Activated T-helper 1 cell treated with Interleukin-2 at 50 U/mL for 16 hours (primary cell): ENCODE data around the gene TGFBR3L.
"Not testable (repeated sequence)": the region's sequence is repeated elsewhere in the genome, so short reads cannot be mapped to it uniquely, and the experiment has no call there.

Source experiments
- DNase-seq: peaks from one replicate; pipeline ENCODE4 v3.0.0-alpha.2; 2020; ENCODE audit warnings: low read depth

TGFBR3L gene

DNA sequence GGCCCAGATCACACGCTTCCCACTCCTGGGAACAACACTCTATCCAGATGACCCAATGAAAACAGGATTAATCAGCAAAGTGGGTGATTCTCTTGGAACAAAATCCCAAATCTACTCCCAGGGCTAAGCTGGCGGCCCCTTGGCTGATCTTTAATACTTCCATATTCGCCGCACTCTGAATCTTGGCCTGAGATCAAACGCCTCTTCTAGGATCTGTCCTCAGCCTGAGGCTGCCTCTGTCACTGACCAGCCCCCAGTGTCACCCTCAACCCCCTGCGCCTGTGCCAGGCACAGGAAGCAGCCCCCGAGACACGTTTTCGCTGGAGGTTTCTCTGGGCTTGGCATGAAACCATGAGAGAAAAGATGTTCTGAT lies 13.7 kb downstream of the TGFBR3L start:
- DNase-seq, result no peak

DNA sequence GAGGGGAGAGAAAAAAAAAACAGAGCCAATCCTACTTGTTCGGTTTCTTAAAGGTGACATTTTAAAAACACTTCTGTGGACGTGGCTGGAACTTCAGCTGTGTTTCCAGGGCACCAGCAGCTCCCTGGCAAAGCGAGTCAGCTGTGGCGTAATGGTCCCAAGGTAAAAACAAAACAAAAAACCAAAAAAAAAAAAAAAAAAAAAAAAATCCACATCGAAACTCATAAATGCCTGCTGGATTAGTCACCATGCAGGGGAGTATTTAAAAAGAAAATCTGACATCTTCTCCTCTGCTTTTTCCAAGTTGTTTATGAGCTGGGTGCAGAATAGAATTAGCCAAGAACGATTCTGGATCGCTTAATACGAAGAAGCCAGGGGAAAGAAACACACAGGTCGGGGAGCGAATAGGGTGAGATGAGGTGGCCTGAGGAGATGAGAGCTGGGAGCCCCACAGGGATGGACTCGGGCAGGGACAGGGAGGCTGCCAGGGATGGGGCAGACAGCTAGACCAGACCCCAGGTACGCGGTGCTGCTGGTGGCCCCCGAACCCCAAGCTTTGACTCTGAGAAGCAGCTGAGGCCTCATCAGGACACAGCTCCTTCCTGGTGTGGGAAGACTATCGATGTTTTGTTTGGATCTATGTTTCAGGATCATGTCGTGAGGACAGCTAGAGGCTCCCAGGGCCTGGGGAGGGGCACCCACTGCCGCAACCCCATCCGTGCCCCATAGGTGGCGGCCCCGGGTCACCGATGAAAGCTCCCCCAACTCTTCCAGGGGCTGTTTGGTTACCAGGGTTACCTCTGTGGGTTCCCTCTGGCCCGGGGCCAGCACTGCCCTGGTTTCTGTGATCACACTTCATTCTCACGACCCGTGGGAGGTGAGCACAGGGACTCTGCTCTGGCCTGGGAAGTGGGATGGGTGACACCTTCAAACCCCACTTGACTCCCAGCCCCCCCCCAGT lies 14.4 kb downstream of the TGFBR3L start:
- peak; percentile 46 for DNase-seq

DNA sequence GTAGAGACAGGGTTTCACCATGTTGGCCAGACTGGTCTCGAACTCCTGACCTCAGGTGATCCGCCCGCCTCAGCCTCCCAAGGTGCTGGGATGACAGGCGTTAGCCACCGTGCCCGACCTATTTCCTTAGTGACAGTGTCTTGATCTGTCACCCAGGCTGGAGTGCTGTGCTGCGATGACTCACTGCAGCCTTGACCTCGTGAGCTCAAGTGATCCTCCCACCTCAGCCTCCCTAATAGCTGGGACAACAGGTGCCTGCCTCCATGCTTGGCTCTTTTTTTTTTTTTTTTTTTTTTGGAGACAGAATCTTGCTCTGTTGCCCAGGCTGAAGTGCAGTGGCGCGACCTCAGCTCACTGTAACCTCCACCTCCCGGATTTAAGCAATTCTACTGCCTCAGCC lies 15.4 kb downstream of the TGFBR3L start:
- DNase-seq, result not testable (repeated sequence)

DNA sequence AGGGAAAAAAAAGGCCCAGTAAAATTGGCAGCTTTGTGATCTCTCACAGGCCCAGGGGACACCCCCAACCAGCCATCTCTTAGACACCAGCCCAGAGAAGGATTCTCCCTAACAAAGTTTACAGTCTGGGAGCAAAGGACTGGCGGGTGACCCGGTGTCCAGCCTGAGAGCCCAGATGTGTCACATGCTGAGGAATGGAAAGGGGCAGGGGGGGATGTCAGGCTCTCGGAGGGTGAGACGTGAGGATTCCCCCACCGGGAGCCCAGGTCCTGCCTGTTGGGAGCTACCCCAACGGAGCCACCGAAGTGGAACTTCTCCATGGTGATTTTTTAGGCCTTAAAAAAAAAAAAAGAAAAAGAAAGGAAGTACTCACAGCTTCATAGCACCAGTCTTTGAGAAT lies 16.1 kb downstream of the TGFBR3L start:
- no peak for DNase-seq

DNA sequence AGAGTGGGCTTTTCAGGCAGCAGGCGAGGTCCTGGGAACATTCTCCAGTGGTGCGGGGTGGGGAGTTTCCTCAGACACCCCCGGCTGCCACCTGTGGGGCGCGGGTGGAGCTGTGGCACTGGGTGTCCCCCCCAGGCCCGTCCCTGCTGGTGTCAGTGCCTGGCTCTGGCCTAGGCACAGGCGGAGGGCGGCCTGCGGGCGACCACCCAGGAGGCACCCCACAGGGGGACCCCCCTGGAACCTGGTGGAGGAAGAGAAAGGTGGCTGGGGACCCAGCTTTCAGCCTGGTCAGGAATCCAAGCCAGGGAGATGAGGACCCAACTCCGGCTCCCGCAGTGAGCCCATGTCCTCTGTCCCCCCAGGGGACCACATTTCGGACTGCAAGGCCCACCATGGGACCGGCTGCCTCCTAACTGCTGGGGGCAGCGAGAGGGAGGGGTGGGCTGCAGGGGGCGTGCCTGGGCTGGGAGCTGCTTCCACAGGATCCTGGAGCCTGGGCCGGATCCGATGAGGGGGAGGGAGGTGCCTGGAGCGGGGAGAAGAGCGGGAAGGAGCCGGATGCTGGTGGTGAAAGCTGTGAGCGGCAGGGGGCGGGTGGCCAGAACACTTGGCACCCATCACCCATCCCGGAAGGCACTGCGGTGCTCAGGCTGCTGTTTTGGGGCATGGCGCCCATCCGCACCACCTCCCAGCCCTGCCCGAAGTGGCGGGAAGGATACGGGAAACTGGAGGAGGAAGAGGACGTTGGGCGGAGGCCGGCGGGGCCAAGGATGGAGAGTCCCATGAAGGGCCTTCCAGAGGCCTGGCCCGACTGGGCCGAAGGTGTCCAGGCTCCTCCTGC lies 16.8 kb downstream of the TGFBR3L start:
- DNase-seq, result no peak

DNA sequence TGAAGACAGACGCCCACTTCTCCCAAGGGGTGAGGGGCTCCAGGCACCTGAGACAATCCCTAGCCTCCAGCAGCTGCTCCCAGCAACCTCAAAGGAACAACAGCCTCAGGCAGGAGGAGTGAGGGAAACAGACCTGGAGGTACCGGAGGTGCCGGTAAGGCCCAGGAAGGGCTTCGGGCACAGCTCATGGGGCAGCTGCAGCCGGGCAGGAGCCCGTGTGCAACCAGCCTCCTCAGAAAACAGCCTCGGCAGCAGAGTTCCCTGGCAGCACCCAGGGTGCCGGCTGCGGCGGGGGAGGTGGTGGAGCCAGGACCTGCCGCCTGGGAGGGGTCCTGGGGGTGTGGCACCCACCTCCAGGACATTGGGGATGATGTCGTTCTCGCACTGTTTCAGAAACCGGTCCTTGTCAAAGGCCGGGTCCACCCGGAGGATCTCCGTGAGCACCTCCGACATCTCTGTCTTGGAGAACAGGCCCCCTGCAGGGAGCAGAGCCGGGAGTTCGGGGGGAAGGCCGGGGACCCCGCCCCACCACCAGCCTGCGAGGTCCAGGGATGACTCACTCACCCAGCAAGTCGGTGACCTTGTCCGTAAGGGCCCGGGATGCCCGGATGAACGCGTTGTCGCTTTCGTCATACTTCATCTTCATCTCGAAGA lies 17.8 kb downstream of the TGFBR3L start:
- no peak for DNase-seq

DNA sequence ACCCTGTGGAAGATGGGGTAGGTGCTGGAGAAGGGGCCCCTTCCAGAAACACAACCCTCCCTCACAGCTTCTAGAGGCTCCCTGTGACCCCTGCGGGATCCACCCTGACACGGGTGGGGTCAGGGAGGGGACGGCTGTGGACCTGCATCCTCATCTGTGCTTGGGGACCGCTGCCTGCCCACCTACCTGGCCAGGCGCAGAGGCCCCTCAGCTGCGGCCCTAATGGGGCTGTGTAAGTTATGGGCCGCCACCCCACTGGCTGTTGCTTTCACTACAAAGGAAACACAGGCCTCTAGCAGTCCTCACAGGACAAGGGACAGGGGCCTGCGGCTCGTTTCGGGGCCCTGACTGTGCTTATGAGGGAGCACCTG lies 18.3 kb downstream of the TGFBR3L start:
- no peak for DNase-seq

DNA sequence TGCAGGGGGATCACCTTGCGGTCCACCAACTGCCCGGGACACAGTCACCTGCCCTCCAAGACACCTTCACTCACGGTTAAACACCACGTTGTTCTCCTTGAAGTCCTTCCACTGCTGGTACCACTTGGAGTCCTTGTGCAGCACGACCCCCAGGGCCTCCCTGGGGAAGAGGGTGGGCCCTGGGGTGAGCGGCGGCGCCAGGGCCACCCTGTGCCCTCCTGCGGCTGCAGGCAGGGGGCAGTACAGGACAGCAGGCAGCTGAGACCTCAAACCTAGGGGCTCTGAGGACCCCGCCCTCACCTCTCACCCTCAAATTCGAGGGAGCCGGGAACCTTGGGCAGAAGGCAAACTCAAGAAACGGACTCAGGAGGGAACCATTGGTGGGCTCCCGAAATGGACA lies 18.8 kb downstream of the TGFBR3L start:
- DNase-seq, result no peak

DNA sequence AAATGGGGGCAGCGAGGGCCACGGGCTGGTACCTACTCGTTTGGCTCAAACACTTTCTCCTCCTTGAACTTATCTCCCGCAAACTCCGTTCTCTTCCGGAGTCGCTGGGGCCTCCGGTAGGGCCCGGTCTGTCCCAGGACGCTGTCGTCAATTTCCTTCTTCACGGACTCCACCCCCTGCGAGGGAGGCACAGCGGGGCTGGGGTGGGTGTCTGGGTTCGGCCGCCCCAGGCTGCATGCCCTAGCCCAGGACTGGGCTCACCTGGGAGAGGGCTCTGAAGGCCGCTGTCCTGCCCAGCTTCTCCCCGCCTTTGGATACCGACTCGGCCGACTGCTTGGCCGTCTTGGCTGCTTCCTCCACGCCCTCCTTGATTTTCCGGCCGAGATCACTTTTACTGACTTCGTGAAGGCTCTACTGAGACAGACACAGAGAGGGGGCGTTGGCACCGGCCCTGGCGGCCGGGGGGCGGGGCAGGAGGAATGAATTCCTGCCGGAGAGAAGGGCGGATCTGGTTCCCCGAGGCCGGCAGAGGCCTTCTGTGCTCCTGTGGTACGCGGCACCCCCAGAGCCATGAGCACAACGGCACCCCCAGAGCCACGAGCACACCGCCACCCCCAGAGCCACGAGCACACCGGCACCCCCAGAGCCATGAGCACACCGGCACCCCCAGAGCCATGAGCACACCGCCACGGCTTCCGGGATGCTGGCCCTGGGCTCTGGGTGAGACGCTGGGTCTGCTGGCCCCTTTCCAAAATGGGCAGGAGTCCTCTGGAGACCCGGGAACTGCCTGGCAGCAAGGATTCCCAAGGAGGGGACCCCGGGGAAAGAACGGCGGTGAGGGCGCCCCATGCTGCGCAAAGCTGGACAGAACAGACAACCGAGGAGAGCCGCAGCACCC lies 19.4 kb downstream of the TGFBR3L start:
- no peak for DNase-seq

DNA sequence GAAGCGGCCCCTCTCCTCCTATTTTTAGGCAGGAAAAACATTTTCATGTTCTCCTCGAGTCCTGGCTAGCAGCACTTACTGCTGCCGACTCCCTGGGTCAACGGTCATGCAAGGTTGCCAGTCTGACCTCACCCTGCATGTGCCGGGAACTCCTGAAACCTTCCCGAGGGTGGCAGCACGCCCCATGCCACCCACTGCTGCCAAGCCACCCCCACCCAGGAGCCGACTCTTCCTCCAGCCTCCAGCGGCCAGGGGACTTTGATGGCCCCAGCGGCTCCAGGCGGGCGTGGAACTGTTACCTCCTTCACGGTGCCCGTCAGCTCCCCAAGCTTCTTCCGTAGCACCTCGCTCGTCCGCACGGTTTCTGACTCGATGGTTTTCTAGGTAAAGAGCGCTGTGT lies 20.1 kb downstream of the TGFBR3L start:
- DNase-seq, result no peak

DNA sequence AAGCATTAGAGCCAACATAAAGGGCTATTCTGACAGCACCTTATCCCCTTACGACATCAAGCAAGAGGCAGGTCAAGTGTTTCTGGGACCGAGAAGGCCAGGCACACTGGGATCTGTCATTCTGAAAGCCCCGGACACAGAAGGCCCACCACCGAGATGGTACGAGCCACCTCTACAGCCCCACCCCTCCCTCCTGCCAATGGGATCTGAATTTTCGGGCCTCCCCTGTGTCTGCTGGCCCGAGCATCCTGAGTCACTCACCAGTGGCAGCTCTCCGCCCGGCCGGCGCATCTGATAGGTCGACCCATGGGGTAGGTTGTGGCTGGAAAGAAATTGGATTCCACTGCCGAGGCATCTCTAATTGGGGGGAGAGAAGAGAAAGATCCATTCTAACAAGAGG lies 26.2 kb downstream of the TGFBR3L start:
- DNase-seq, result no peak

DNA sequence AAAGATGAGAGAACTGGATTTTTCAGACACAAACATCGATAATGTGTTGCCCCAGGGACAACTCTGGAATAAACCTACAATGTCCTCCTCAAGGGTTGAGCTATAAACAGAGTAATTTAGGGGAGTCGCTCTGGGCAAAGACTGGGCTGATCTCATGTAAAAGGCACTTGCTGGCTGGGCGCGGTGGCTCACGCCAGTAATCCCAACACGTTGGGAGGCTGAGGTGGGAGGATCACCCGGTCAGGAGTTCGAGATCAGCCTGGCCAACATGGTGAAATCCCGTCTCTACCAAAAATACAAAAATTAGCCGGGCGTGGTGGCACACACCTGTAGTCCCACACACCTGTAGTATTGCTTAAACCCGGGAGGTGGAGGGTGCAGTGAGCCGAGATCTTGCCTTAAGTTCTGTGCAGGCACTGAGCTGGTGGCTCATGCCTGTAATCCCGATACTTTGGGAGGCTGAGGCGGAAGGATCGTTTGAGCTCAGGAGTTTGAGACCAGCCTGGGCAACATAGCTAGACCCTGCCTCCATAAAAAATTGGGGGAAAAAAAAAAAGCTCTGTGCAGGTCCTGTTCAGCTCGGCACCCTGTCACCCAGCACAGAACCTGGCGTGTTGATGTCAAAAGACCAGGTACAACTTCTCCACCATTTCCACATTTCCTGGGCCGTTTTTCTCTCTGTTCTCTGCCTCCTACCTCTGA lies 27.4 kb downstream of the TGFBR3L start:
- DNase-seq, result no peak

DNA sequence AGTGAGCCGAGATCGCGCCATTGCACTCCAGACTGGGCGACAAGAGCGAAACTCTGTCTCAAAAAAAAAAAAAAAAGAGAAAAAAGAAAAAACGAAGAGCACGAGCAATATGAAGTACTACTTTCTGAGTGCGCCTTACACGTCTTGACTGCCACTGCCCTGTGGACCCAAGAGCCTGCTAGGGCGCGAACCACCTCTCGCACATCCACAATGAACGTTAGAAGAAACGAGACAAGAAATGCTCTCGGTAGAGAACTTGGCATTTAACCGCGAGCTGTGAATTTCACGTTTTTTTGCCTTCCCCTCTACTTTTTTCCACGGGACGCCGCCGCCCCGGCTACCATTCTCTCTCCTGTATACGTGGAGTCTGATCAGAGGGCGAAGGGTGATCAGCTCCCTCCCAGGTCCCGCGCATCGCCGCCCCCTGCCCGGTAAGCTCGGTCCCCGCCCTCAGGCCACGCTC lies 28.4 kb downstream of the TGFBR3L start:
- DNase-seq, result no peak

DNA sequence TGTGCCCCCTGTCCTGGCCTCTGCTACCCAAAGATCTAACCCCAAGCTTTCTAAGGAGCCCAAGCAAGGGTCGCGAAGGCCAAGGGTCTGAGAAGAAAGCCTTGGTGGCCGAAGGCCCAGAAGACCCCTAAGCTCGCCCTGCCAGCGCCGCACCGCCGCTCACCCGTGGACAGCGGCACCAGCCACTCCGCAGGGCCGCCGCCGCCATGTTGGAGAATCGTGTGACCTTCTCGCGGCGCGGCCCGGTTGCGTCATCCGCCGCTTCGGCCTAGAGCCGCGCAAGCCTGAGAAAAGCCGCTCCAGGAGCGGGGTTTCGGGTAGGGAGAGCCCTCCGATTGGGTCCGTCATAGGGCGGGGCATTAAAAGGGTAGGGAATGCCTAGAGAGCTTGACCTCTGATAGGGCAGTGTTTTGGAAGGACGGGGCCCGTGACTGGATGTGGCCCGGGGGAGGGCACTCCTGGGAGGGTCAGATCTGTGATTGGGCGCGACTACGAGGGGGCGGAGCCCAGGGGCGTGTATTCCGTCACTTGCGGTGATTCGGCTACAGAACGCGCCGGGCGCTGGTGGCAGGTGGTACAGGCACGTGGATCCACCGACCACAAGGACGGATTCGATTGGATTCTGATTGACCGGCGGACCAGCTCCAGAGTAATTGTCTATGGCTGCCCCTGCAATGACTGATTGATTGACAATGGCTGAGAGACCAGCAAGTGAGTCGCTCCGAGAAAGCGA lies 29.0 kb downstream of the TGFBR3L start, which contains the start of gene TIMM44:
Gene TIMM44, minus strand, starts transcription at position 223 of the 733 bp plus-strand sequence. Its CDS starts 15 bp downstream, at position 208.
- DNase-seq, result peak; percentile 97

DNA sequence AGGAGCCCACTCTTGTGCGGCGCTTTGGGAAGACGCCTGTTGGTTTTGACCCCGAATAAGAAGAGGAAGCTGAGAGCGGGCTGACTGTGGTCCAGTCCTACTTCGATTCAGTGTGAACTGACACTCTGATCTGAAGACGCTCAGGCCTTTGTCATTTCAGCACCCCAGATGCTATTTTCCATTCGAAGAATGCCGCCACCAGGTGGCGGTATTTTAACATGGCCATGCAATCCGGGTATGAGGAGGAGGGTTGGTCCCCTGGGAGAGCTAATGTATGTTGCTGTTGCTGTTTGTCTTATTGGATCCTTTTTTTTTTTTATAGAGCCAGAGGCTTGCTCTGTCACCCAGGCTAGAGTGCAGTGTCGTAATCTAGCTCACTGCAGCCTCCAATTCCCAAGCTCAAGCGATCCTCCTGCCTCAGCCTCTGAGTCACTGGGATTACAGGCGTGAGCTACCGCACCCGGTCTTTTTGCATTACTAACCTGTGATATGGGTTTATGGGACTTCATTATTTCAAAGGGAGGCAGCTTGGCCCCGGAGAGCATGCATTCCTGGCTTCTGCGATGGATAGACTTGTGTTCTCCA lies 29.6 kb downstream of the TGFBR3L start:
- peak; percentile 72 for DNase-seq

DNA sequence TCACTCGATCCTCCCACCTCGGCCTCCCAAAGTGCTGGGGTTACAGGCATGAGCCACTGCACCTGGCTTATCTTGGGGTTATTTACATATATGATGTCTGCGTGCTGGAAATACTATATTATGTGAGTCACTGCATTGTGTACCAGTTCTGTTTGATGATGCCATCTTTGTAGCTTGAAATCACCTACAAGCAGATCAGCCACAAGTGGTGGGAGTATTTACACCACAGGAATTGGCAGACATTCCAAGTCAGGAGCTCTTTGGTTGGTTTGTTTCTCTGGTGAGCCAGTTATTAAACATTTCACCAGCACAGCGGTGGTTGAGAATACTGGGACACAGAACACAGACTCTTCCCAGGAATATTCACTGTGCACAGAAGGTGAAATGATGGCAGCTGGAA lies 33.3 kb downstream of the TGFBR3L start:
- no peak for DNase-seq

DNA sequence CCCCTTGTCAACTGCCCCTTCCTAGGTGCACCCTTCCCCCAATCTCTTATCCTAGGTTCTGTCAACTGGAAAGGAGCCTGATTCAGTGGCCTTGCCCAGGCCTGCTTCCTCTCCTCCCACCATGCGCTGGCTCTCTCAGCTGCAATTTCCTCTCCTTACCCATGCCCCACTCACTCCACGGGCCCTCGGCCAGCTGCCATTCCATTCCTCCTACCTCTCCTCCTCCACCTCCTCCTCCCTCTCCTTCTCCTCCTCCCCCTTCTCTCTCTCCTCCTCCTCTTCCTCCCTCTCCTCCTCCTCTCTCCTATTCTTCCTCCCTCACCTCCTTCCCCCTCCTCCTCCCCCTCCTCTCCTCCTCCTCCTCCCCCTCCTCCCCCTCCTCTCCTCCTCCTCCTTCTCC lies 38.4 kb downstream of the TGFBR3L start:
- no peak for DNase-seq

DNA sequence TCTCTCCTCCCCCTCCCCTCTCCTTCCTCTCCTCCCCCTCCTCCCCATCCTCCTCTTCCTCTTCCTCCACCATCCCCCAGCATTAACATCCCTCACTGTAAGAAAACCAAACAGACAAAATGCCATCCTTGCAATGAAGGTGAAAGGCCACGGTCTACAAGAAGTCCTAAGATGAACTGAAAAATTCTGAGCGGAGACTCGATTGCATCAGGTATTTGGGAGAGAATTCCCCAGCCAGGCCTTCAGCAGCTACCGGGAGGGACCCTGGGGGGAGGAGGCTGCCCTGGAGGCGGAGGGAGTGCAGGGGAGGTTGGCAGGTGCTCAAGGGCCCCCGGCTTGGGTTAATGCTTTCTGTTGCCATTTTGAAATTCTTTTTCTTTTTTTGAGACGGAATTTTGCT lies 38.9 kb downstream of the TGFBR3L start:
- DNase-seq, result no peak

DNA sequence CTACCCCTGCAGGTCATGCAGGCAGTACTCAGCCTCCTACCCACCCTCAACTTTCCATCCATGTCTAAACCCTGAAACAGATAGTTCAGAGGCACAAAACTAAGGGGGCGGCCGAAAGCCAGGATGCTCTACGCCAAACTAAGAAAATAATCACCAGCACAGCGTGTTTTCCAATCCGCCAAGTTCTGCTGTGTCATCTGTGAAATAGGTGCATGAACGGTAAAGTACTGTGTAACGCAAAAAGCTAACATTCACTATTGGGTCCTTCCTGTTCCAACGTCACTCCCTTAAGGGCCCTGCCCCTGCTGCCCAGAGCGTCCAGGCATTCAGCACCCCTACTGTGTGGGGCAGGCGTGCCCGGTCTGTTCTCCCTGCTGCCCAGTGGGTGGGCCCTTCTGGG lies 41.1 kb downstream of the TGFBR3L start:
- DNase-seq, result no peak

DNA sequence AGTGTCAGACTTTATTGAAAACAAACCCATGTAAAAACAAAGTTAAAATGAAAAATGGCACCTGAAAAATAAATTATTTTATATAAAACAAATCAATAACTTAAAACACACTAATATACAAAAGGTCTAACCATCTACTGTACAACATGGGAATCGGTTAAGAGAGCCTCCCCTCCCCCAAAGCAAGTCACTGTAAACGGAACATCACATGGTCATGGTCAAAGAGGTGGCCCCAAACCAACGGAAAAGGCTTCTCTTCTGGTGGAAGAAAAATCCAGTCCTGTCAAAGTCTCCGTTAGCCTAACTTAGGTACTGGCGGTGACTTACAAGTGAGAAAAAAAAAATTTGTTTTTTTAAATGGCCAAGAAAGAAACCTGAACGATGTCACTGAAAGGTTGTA lies 44.6 kb downstream of the TGFBR3L start:
- no peak for DNase-seq
